RWPE2 (cell line): ENCODE results near the gene IGSF21.

ENCODE experiments used
- ATAC-seq: fragments of 200-7000 bp; cut with Tn5 transposase; 3 replicates; pipeline ENCODE4 v1.9.1; 2021; ENCODE audit warnings: low read depth
- DNase-seq: peaks from one replicate; pipeline ENCODE4 v3.0.0-alpha.2; 2020; ENCODE audit warnings: low spot score
- H3K27ac ChIP-seq: fragments of 450-650 bp; 2 replicates; pipeline ENCODE4 v1.5.1; 2017; ENCODE audit warnings: mild to moderate bottlenecking; ENCODE audit not compliant: poor library complexity, severe bottlenecking
- H3K27me3 ChIP-seq: fragments of 250-450 bp; sonication (Bioruptor Pico); 2 replicates; pipeline ENCODE4 v1.5.1; 2021; ENCODE audit warnings: mild to moderate bottlenecking, moderate library complexity; ENCODE audit not compliant: insufficient read depth, poor library complexity, severe bottlenecking
- H3K36me3 ChIP-seq: fragments of 250-450 bp; sonication (Bioruptor Pico); 2 replicates; pipeline ENCODE4 v1.5.1; 2020; ENCODE audit warnings: low read depth, mild to moderate bottlenecking, moderate library complexity
- H3K4me1 ChIP-seq: fragments of 250-450 bp; sonication (Bioruptor Pico); 2 replicates; pipeline ENCODE4 v1.5.1; 2021; ENCODE audit warnings: mild to moderate bottlenecking, moderate library complexity; ENCODE audit not compliant: insufficient read depth, poor library complexity, severe bottlenecking
- H3K4me3 ChIP-seq: fragments of 250-450 bp; sonication (Bioruptor Pico); 2 replicates; pipeline ENCODE4 v1.5.1; 2021; ENCODE audit warnings: mild to moderate bottlenecking, moderate library complexity; ENCODE audit not compliant: severe bottlenecking
- H3K9me3 ChIP-seq: fragments of 250-450 bp; sonication (Bioruptor Pico); 2 replicates; pipeline ENCODE4 v1.5.1; 2021; ENCODE audit warnings: mild to moderate bottlenecking, moderate library complexity; ENCODE audit not compliant: severe bottlenecking
- TF ChIP-seq, protein P1 (sequence below): fragments of 450-650 bp; IDR thresholded peaks from one replicate; pipeline ENCODE4 v1.5.1; 2017; ENCODE audit warnings: mild to moderate bottlenecking, moderate library complexity; ENCODE audit not compliant: poor library complexity, severe bottlenecking

IGSF21 gene

GRCh38 chr1:18347559-18347958 is 240.0 kb downstream of the IGSF21 start:
- Histone ChIP-seq H3K4me1 (no peaks in the 10 kb centered on the region), H3K27me3 (peaks cover 3% of the 10 kb centered on the region), H3K4me3 (no peak overlapping the region), H3K9me3 (no peaks in the 10 kb centered on the region), H3K36me3 (no peaks in the 10 kb centered on the region), H3K27ac (no peak overlapping the region)
- ATAC-seq (no peak), DNase-seq (no peak)
- TF ChIP-seq, protein P1, sequence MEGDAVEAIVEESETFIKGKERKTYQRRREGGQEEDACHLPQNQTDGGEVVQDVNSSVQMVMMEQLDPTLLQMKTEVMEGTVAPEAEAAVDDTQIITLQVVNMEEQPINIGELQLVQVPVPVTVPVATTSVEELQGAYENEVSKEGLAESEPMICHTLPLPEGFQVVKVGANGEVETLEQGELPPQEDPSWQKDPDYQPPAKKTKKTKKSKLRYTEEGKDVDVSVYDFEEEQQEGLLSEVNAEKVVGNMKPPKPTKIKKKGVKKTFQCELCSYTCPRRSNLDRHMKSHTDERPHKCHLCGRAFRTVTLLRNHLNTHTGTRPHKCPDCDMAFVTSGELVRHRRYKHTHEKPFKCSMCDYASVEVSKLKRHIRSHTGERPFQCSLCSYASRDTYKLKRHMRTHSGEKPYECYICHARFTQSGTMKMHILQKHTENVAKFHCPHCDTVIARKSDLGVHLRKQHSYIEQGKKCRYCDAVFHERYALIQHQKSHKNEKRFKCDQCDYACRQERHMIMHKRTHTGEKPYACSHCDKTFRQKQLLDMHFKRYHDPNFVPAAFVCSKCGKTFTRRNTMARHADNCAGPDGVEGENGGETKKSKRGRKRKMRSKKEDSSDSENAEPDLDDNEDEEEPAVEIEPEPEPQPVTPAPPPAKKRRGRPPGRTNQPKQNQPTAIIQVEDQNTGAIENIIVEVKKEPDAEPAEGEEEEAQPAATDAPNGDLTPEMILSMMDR, result no peak

- Histone ChIP-seq H3K4me1 (no peaks in the 10 kb centered on the region), H3K4me3 (no peak overlapping the region), H3K27ac (no peak overlapping the region), H3K36me3 (no peaks in the 10 kb centered on the region), H3K9me3 (no peaks in the 10 kb centered on the region), H3K27me3 (peaks cover 9% of the 10 kb centered on the region)
- DNase-seq (no peak), ATAC-seq (no peak)
- TF ChIP-seq, protein P1, result no peak
Observed at GRCh38 chr1:18348354-18348753, 240.8 kb downstream of the IGSF21 start.

DNA sequence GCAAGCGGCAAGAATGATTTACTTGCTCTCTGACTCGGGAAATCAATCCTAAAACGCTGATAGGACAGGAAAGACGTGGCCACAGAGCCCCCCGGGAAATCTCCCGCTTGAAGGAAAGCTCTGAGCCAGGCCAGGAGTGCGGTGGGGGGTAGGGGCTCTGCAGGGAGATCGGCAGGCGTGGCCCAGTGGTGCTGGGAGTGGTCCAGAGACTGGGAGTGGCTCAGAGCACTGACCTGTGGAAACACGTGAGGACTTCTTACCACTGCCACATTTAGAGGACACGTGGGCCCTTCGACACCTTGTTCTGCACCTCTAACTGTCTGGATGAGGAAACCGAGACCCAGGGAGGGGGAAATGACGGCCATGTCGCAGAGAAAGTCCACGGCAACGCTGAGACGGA is 243.1 kb downstream of the IGSF21 start:
- H3K27ac ChIP-seq, result no peak overlapping the region
- ATAC-seq (no peak), DNase-seq (no peak)
- no peaks in the 10 kb centered on the region for H3K36me3 ChIP-seq
- TF ChIP-seq, protein P1, result no peak
- H3K4me1 ChIP-seq, result no peaks in the 10 kb centered on the region
- H3K9me3 ChIP-seq, result no peaks in the 10 kb centered on the region
- no peak overlapping the region for H3K4me3 ChIP-seq
- H3K27me3 ChIP-seq, result peaks cover 20% of the 10 kb centered on the region

GRCh38 chr1:18351735-18352134 is 244.1 kb downstream of the IGSF21 start:
- H3K4me3 ChIP-seq, result no peak overlapping the region
- H3K27ac ChIP-seq, result no peak overlapping the region
- no peaks in the 10 kb centered on the region for H3K9me3 ChIP-seq
- TF ChIP-seq, protein P1, result no peak
- peaks cover 20% of the 10 kb centered on the region for H3K27me3 ChIP-seq
- ATAC-seq (no peak), DNase-seq (no peak)
- H3K4me1 ChIP-seq, result no peaks in the 10 kb centered on the region
- no peaks in the 10 kb centered on the region for H3K36me3 ChIP-seq

- Histone ChIP-seq H3K27me3 (peaks cover 20% of the 10 kb centered on the region), H3K4me1 (no peaks in the 10 kb centered on the region), H3K9me3 (no peaks in the 10 kb centered on the region), H3K36me3 (no peaks in the 10 kb centered on the region), H3K27ac (no peak overlapping the region), H3K4me3 (no peak overlapping the region)
- ATAC-seq (no peak), DNase-seq (no peak)
- TF ChIP-seq, protein P1, result no peak
Observed at GRCh38 chr1:18352636-18353265, 245.2 kb downstream of the IGSF21 start.
